Fibroblast of skin of left biceps (primary cell): ENCODE data around the gene LTK.

Experiments
- DNase-seq, 2 experiments: peaks; one replicate each; pipeline ENCODE4 v3.0.0-alpha.2; 2013; ENCODE audit warnings: low read depth in 2 of 2

LTK gene

DNA sequence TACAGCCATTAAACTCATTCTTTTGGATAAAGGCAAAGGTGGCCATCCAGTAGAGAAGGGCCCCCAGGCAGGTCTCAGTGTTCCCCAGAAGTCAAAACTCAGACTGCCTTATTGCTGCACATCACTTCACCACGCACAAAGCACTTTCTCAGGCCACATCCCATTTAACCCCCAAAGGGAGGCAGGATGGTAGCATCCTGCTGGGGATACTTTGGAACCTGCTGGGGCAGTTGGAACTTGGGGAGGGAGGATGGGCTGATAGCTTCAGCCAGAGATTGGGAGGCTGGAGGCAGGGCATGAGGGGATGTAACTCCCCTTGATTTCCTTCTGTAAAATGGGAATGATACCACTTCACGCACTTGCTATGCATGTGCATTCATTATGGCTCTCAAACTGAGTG, 15.0 kb downstream of the LTK start:
- no peak for DNase-seq

DNA sequence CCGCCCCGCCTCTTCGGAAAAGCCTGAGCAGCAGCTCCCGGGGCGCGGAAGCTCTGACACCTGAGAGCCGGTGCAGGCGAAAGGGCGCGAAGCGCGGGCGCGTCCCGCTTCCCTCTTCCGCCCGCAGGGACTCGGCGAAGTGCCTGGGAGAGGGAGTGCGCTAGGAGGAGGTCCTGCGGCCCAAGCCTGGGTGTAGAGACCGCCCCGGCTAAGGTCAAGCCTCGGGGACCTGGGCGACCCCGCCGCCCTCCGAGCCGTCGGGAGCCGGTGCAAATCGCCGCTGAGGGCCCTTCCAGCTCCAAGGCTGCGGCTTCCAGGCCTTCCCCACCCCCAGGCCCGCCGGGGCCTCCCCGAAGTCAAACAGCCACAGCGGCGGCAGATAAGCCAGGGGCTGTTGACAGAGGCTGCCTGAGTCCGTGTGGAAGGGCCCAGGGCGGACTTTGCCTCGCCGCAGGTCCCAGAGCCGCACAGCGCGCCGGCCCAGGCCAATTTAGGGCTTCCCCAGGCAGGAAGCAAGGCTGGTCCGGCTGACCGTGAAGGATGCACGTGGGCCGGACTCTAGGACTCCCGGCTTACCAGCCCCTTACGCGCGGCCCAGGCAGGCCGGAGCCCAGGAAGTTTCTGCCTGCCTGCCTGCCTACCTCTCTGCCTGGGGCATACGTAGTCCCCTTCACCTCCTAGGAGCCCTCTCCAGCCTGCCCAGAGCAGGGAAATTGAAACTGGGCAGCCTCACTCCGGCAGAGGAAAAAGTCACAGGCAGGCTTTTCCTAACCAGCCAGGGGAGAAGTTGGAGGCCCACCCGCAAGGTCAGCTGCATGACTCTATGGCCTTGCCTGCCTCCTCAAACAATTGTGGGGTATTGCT, 17.7 kb downstream of the LTK start:
- DNase-seq: no peak

DNA sequence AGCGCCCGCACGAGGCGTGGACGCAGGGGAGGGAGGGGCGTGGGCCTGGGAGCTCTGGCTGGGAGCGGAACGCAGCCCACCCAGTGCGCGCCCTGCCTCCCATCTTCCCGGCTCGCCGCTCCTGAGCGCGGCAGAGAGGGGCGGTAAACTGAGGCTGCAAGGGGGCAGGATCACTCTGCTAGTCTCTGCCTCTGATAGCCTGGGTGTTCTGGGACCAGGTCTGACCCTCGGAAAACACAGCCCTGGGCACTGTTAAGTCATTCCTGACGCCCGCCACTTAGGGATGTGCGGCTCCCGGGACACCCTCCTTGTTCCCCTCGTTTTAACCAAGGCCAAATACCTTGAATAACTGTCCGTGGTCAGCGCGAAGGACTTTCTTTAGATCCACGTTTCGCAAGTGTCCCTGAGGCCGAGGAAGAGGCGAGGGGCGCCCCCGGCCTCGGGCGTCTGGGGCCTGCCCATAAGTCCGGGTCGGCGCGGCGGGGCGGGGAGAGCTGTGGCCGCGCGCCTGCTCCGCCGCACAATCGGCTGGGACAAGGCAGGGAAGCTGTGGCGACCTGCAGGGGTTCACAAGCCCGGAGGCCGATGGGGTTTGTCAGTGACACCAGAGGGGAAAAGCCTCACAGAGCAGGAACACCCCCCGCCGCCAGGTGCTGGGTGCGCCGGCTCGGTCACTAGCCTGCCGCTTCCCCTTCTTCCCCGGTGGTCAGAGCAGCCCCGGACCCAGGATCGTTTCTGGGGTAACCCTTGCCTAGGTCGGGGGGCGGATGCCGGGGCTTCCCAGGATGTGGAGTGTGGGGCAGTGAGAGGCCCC, 18.5 kb downstream of the LTK start:
- no peak for DNase-seq

DNA sequence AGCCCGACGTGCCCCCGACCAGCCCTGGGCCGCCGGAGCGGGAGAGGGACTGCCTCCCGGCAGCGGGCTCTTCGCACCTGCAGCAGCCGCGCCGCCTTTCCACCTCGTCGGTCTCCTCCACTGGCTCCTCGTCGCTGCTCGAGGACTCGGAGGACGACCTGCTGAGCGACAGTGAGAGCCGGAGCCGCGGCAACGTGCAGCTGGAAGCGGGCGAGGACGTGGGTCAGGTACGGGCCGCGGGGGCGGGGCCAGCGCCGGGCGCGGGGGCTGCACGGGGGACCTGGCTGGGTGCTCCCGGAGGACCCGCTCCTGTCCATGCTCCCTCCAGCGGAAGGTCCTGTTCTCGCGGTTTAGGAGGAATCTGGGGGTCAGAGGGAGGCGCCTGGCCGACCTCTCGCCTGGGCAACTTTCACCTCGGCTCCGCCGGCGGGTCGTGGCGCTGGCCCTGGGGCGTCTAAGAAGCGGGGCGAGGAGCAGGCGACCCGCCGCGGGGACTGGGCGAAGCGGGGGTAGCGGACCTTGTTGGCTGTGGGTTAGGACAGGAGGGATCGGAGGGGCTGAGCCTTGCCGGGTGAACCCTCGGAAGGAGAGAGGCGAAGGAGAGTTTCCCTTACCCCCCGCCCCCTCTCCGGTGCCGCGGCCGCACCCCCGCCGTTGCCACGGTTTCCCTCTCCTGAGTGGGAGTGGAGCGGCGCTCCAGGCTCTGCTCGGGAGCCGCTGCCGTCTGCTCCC, 19.3 kb downstream of the LTK start:
- DNase-seq: no peak

DNA sequence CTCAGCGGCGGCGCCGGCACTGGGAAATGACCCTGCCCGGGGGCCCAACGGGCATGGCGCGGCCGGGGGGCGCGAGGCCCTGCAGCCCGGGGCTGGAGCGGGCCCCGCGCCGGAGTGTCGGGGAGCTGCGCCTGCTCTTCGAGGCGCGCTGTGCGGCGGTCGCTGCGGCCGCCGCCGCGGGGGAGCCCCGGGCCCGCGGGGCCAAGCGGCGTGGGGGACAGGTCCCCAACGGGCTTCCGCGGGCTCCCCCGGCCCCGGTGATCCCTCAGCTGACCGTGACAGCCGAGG, 19.8 kb downstream of the LTK start:
- DNase-seq: no peak

DNA sequence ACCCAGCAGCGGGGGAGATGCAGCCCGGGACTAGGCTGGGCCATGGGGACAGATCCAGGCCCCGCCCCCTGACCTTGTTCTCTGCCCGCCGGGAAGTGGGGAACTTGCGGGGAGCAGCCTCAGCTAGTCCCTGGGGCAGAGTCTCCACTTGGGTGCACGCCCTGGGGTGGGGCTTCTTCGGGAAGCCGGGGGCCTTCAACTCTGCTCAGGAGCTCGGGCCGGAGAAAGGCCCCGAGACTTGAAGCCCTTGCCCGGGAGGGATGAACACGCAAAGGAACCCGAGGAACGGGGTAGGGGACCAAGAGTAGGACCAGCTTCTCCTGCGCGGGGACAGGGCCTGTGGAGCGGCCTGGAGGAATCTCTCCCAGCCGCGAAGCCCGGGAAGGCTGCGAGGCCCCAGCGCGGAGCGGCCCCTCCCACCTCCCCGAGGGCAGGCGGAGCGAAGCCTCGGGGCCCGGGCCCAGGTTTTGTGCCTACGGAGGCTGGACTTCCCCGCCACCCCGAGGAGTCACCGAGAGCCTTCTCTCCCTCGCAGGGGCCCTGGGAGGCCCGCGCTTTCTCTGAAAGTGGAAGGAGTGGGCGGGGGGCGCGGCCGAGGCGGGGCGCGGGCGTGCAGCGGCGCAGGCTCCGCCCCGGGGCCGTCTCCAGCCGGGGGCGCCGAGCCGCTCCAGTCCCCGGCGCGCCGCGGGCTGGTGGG, 20.3 kb downstream of the LTK start, which contains the start of gene ITPKA:
ITPKA (plus strand) TSS at position 670 of the 697 bp plus-strand sequence. CDS start 54 bp downstream, outside the sequence.
- peak in 1 of 2 experiments; percentile 18 for DNase-seq

DNA sequence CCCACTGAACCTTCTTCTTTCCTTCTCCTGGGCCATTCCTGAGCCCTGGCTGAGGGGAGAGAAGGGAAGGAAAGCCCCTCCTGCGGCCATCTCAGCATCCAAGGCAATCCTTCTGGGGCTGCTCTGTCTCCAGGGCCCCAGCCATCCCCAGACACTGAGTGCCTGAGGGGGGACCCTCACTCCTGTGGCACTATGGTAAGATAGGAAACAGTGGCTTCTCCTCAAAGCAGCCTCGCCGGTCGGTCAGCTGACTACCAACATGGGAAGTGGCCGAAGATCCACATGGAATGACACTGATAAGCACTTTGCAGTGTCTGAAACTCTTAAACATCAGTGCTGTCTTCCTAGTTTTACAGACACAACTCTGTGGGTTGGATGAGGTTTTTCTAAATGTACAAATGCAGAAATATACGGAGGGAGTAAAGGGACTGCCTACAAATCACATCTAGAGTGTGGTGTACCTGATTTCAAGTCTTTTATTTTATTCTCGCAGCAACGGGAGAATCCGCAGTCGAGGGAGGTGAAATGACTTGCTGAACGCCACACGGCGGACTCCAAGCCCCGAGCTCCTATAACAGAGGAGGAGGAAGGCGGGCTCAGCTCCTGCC, 20.9 kb downstream of the LTK start:
- DNase-seq: no peak

DNA sequence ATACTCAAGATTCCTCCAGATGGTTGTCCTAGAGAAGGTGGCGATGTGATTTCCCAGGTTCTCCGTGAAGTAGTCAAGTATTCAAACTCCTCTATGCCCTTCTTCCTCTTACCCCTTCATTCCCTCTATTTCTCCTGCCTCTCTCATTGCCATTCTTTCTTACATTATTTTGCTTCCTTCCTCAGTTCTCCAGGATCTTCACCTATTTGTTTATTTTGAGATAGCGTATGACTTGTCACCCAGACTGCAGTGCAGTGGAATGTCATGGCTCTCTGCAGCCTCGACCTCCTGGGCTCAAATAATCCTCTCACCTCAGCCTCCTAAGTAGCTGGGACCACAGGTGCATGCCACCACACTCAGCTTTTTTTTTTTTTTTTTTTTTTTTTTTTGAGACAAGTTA, 21.7 kb downstream of the LTK start:
- DNase-seq: no peak

DNA sequence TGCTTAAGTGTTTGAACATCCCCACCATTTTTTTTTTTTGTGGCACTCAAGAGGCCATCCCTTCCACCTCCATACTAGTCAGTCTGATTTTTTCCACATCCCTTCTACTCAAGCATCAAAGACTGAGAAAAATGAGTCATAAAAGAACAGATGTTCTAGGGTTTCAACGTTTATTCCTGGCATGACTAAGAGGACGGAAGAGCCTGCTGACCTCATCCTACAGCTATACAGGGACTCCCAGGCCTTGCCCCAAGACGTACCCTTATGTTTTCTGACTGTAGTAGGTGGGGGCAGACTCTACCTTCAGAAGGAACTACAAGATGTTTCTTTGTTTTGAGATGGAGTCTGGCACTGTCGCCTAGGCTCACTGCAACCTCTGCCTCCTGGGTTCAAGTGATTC, 23.3 kb downstream of the LTK start:
- DNase-seq: peak; percentile 83 to 84

DNA sequence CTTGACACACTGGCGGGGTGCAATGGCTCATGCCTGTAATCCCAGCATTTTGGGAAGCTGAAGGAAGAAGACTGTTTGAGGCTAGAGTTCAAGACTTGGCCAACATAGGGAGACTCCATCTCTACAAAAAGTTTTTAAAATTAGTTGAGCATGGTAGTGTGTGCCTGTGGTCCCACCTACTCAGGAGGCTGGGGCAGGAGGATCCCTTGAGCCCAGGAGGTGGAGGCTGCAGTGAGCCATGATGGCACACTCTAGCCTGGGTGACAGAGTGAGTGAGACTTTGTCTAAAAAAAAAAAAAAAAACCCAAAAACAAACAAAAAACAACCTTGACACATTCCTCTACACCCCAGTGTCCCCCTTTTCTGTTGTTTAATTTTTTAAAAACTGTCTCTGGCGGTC, 24.0 kb downstream of the LTK start:
- no peak for DNase-seq

DNA sequence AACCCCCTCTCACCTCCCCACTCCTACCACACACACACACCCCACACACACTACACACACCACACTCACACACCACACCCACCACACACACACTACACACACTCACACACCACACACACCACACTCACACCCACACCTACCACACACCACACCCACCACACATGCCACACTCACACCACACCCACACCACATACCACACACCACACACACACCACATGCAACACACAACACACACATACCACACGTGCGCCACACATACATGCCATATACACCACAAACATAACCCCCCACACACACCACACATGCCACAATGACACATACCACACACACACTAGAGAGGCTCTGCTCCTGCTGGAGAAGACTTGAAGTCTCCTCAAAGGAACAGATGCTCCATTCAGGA, 25.8 kb downstream of the LTK start:
- no peak for DNase-seq

DNA sequence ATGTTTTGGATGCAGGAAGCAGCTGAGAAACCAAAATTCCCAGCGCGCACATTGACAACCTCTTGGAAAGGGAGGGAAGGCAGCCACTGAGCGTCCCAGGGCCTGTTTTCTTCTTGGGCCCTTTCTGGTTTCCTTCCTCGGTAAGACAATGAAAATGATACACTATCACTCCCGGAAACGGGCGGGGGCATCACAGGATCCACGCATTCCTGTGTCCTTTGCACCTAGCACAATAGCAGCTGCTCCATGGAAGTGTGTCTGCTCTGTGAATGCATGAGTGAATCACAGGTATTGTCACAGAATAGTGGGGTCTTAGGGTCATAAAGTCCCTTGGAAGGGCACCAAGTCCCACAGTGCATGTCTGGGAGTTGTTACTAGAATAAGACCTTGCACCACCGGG, 26.2 kb downstream of the LTK start:
- DNase-seq: no peak

DNA sequence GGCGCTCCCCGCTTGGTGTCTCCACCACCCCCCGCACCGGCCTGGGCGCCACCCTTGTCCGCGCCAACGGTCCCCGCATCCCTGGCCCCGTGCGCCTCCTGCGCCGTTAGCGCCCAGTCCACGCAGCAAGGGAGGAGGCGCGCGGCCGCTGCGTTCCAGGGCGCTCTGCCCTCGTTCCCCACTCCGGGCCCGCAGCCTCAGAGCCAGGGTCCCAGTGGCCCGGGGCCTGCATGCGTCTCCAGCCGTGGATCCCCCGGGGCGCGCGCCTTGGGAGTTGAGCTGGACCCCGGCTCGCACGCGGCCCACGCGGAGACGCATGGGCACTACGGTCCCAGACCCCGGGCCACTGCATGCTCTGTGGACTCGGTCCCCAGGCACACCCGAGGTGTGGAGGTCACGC, 27.3 kb downstream of the LTK start:
- no peak for DNase-seq

DNA sequence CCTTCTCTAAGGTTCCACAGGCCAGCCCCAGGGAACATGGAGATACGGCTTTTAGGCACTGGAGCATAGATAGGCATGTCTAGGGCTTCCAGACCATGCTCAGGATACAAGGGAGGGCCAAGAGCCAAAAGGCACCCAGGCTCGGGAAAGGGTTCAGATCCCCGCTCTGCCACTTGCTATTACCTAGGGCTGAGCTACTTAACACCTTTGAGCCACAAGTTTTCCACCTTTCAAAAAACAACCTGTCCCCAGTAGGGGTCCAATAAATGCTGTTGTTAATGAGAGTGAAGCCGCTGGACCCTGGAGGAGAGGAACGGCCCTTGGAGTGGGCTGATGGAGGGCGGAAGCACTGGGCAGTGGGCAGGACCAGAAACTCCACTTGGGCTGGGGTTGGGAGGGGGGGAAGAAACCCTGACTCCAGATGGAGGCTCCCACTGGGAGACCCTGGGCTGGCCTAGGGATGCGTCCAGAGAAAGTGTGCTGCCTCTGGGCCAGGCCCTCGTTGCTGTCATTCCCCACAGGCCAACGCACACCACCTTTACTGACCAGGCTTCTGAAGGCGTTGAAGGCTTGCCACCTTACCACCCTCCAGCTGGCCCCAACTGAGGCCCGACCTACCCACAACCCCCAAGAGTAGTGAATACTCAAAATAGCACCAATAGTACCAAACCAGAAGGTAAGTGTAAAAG, 28.5 kb downstream of the LTK start:
- no peak for DNase-seq

DNA sequence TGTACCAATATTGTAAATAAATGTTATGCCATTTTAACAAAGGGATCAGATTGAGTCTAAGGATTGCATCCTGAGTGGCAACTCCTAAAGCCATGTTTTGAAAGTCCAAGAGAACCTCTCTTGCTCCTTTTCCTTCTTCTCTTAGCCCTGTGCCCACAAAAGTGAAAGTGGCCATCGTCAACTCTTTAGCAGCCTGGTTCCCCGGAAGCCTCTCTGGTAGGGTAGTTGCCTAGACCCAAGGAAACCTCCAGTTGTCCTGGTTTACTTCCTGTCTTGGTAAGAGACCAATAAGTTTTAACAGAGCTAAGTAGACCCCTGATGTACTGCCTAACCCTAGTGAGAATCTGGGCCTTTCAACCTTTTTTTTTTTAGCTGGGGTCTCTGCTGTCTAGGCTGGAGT, 30.1 kb downstream of the LTK start:
- DNase-seq: no peak

DNA sequence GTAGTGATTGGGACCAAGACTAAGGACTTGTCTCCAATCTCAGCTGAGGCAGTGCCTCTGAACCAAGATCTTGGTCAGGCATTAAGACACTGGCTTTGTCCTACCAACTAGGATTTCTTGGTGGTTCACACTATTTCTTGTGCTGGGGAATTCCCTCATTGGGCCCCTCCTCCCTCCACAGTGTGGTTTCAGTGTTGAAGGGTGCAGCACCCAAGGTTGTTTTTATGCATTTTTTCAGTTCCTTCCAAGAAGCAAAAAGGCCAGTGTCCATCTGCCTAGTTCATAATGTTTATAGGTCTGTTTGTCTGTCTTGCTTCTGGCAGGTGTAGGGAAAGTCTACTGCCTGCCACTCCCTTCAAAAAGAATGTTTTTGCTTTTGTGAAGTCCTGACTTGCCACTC, 30.5 kb downstream of the LTK start:
- DNase-seq: no peak

DNA sequence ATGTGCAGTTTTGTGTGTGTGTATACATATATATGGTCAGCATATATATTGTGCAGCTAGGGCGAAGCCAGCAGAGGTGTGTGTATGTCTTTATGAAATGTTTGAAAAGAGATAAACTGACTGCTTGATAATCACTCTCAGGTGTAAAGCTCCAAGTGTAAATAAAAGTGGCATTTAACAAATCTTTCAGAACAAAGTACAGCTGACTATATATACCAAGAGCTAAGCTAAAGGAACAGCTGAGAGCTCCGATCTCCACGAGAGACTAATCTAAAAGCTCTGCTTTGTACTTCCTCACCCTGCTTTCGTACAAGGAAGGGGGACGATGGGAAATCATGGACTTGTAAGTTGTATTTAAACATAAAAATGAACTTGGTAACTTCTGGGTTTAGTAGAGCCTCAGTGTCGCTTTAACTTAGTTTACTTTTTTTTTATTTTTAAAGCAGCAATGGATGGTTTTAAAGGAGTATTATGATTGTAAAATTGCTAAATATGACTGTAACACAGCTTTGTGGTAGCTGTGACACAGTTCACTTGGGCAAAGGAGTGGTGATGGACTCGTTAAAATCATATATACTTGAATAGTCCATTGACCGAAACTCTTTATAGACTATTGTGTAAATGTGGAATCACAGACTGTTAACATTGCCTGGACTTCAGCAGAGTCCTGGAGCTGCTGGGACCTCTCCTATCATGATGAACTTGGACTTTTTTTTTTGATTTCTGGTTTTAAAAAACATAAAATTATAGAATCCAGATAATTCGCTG, 31.3 kb downstream of the LTK start:
- no peak for DNase-seq

DNA sequence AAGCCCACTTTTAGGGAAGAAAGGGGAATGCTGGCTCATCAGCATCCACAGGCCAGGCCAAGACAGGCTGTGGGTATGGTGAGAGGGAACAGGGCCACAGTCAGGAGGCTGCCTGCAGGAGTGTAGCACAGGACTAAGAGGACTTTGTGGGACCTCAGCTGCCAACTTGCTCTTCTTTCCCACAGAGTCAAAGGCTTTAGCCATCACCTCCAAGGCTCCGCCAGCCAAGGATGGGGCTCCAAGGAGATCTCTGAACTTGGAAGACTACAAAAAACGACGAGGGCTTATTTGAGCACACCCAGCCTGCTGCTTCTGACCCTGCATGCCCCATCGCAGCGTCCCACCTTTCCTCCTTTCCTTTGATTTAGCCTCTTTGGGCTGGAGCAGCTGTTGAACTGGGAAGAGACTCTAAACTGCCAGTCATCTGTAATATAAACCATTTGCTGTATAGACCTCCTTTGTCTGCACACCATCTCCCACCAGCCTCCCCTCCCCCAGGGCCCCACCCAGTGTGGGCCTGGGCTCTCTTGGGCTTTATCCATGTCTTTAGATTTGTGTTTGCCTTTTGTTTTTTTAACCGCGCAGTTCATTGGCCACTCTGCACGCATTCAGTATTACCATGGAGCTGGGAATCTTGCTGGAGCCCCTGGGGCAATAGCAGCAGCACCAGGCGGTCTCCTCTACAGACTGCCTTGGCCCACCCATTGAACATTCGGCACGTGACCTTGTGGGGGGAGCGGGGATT, 33.1 kb downstream of the LTK start:
- no peak for DNase-seq

DNA sequence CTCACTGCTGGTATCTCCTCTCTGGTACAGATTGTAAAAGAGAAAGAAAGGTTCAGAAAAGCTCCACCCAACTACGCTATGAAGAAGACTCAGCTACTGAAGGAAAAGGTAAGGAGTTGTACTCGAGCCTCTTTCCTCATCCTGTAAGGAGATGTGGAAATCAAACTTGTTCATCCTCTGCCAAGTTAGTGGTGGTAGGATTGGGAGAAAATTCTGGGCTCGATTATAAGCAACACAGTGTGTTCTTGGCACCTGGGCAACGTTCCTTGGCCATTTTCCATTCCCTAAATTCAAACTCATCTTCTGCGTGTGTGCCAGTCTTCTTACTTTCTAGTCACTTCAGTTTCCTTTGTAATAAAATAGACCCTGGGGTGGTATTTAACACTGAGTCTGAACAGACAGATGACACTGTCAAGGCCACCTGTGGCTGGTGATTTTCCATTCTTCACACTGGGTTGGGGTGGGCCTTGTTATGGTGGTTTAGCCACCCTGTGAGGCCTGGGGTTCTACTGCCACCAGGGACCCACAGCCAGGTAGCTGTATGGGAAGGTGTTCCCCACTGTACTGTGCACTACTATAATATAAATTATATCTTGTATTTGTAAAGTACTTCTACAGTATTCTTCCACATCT, 37.1 kb downstream of the LTK start:
- DNase-seq: no peak
